Glomerular visceral epithelial cell (primary cell): ENCODE measurements around the gene PSMB10.
"Not testable (repeated sequence)": the region's sequence is repeated elsewhere in the genome, so short reads cannot be mapped to it uniquely, and the experiment has no call there.

Source experiments
- DNase-seq: peaks from one replicate; pipeline ENCODE4 v3.0.0-alpha.2; 2016; ENCODE audit errors: extremely low spot score

PSMB10 gene

DNA sequence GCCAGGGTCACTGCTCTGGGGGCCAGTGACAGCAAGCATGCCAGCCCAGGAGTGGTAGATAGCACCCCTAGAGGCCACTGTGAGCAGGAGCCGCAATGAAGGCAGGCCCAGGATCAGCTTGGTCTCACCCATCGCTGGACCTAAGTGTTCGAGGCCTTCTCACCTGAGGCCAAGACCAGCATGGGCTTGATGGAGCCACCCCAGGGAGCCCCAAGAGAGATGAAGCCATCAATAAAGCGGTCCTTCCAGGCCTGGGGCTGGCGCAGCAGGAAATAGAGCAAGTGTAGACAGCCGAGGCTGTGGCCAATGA is 5.5 kb upstream of the PSMB10 start:
- DNase-seq = peak; percentile 38

DNA sequence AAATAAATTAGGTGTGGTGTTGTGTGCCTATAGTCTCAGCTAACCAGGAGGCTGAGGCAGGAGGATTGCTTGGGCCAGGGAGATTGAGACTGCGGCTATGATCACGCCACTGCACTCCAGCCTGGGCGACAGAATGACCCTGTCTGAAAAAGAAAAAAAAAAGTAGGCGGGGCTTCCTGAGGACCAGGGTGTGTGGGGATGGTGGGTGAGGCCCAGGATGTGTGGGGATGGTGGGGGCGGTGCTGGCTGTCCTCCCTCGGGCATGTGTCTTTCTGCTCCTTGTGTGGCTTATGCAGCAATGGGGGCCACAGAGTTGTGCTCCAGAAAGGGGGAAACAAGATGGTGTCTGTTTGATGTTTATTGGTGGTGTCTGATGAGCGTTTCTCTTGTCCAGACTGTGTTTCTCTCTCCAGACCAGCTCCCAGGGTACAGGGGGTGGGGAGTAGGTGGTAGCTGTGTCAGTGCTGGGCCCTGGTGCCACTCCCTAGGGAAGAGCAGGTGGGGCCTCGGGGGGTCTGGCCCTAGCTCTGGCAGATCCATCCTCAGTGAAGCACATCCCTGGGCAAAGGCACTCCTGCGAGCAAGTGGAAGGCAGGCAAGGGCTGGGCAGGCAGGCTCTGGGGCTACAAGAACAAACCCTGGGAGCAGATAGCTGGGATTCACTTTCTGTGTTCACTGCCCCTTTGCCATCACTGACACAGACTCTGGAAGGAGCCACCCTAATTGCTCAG is 5.0 kb upstream of the PSMB10 start:
- no peak for DNase-seq

DNA sequence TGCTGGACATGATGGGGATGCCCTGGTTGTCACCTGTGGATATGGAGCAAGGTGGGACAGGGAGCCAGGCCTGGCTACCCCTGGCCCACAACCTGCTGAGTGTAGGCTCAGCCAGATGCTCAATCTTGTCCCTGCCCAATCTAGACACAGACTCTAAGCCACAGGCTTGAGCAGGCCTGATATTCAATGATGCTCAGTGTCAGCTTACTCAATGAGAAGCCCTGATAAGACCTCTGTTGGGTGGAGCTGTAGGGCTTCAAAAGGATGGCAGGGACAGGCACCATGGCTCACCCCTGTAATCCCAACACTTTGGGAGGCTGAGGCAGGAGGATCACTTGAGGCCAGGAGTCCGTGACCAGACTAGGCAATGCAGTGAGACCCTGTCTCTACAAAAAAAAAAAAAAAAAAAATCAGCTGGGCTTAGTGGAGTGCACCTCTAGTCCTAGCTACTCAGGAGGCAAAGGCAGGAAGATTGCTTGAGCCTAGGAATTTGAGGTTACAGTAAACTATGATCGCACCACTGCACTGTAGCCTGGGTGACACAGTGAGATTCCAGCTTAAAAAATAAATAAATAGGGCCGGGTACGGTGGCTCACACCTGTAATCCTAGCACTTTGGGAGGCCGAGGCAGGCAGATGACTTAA is 3.9 kb upstream of the PSMB10 start:
- no peak for DNase-seq

DNA sequence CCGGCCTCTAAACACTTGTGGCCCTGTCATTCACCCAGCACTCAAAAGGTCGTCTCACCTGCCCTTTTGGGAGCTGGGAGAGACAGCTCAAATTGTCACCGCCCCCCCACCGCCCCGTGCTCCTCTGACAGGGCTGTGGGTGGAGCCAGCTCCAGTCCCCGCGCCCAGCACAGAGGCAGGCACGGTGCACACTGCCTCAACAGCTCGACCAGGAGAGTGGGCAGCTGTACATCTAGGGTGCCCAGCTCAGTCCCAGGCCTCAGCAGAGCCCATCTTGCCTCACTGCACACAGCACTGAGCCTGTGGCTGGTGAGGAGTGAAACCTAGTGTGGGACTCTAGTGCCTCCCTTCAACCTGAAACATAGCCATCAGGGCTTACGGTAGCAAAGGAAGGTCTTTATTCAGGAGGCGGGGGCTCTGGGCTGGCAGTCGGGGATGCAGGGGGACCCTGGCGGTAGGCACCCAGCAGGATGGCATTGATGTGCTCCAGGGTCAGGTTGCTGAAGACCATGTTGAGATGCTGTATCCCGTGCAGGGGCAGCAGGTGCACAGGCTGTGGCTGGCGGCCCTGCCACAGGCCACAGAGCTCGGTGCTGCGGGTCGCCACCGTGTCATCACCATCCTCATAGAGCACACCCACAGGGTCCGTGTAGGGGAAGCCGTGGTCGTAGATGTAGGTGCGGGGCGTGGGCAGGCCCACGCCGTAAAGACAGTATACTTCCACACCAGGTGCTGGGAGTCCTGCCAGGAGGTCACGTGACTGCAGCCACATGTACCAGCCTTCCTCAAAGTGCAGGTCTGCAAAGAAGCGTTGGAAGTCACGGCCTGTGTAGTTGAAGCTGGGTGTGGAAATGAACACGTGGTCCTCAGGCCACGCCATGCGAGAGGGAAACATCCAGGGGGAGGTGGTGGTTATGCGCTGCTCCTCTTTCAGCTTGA is 3.1 kb upstream of the PSMB10 start:
- DNase-seq = no peak

GRCh38 chr16:67937713-67938112 is 1.1 kb upstream of the PSMB10 start:
- not testable (repeated sequence) for DNase-seq

- DNase-seq = no peak
Measured at GRCh38 chr16:67936880-67937605, 393 bp upstream of the PSMB10 start.

- peak; percentile 96 for DNase-seq
Measured at GRCh38 chr16:67935402-67936123, 1.1 kb downstream of the PSMB10 start.

GRCh38 chr16:67935101-67935401 is 1.6 kb downstream of the PSMB10 start:
- DNase-seq = no peak

DNA sequence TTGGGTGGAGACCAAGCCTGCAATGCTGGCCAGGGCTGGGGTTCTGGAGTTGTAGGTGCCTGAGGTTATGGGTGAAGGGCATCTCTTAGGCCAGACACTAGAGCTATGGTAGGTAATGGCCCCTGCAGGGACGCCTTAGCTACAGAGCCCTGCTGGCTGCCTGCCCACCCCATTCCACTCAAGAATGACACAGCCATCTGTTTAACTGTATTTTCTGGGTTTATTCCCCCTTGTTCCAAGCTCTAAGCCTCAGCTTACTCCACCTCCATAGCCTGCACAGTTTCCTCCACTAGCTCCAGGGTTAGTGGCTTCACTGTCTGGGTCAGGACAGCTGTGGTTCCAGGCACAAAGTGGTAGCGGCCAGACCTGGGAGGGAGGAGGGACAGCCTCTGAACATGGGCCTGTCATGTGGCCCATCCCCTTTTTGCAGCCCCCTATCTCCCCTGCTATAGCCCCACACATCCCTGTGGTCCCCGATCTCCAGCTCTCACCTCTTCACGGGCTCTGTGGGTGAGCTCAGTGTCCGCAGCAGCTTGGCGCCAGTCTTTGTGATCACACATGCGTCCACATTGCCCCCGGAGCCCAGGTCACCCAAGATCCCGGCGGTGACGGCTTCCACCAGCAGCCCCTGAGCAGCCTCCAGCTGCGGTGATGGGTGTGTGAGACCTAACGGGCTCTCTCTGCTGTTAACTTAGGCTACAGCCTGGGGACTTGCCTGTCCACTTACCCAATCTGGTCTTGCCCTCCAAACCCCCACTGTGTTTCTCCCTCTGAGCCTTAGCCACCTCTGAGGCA is 2.1 kb downstream of the PSMB10 start:
- DNase-seq = no peak

GRCh38 chr16:67933805-67934204 is 2.8 kb downstream of the PSMB10 start:
- DNase-seq = no peak

GRCh38 chr16:67932462-67932840 is 4.2 kb downstream of the PSMB10 start:
- no peak for DNase-seq

DNA sequence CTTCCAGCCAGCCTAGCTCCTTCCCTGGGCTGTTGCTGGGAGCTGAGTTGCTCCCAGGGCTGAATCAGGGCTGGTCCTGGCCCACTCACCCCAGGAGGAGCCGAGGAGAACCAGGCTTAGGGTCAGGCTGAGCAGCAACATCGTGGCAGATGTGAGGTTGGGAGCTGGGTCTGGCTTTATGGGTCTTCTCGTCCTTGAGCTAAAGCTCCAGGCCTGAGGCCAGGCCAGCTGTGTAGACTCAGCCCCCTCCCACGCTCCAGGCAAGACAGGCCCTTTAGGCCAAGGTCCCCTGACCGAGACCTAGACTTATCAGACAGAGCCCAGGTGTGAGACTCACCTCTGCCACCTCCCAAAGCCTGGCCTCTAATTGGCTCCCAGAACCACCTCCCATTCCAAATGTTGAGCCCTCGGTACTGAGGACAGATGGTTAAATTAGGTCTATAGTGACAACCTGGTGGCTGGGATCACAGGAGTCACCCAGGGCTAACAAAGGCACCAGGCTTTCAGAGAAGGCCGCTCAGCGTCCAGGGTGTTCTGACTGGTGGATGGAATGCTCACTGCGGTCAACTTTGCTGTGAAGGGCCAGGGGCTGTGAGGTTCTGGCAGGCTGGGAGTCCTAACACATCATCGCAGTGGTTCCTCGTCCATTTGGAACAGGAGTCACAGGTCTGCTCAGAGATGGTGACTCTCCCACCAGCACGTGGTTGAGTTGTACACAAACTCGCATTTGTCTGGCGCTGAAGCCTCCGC is 4.8 kb downstream of the PSMB10 start, which contains the start of gene CTRL:
TSS of gene CTRL (minus strand) at position 151 of the 750 bp plus-strand sequence. CDS start at position 141, 10 bp downstream.
- no peak for DNase-seq

DNA sequence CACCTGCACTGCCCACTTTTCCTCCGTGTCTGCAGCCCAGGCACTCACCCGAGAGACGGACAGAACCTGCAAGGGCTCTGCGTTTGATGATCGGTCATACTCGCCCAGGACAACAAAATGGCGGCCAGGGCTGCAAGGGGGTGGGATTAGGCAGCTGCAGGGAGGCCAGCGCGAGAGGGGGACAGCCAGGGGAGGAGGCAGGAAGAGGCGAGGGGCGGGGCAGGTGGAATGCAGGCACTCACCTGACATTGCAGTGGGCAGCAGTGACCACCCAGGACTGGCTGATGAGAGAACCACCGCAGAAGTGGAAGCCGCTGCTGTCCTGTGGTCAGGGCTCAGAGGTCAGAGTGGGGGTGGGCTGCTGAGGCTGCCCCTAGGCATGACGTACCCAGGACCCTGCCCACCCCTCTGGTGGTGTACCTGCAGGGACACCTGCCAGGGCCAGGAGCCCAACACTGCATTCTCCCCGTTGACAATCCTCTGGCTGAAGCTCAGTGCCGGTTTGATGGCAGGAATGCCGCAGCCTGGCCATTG is 5.9 kb downstream of the PSMB10 start:
- no peak for DNase-seq

GRCh38 chr16:67930191-67930590 is 6.5 kb downstream of the PSMB10 start:
- DNase-seq = no peak

DNA sequence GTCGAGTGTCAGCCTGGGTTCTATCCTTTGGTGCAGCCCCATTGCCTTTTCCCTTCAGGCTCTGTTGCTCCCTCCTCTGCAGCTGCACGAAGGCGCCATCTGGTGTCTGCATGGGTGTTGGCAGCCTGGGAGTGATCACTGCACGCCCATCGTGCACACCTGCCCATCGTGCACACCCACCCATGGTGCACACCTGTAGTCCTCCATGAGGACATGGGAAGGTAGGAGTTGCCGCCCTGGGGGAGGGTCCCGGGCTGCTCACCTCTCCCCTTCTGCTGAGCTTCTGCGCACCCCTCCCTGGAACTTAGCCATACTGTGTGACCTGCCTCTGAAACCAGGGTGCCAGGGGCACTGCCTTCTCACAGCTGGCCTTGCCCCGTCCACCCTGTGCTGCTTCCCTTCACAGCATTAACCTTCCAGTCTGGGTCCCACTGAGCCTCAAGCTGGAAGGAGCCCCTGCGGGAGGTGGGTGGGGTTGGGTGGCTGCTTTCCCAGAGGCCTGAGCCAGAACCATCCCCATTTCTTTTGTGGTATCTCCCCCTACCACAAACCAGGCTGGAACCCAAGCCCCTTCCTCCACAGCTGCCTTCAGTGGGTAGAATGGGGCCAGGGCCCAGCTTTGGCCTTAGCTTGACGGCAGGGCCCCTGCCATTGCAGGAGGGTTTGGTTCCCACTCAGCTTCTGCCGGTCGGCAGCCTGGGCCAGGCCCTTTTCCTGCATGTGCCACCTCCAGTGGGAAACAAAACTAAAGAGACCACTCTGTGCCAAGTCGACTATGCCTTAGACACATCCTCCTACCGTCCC is 7.9 kb downstream of the PSMB10 start:
- DNase-seq = peak; percentile 64

DNA sequence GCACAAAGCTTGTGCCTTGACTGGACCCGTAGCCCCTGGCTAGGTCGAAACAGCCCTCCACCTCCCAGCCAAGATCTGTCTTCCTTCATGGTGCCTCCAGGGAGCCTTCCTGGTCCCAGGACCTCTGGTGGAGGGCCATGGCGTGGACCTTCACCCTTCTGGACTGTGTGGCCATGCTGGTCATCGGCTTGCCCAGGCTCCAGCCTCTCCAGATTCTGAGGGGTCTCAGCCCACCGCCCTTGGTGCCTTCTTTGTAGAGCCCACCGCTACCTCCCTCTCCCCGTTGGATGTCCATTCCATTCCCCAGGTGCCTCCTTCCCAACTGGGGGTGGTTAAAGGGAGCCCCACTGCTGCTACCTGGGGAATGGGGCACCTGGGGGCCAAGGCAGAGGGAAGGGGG is 8.5 kb downstream of the PSMB10 start:
- no peak for DNase-seq

DNA sequence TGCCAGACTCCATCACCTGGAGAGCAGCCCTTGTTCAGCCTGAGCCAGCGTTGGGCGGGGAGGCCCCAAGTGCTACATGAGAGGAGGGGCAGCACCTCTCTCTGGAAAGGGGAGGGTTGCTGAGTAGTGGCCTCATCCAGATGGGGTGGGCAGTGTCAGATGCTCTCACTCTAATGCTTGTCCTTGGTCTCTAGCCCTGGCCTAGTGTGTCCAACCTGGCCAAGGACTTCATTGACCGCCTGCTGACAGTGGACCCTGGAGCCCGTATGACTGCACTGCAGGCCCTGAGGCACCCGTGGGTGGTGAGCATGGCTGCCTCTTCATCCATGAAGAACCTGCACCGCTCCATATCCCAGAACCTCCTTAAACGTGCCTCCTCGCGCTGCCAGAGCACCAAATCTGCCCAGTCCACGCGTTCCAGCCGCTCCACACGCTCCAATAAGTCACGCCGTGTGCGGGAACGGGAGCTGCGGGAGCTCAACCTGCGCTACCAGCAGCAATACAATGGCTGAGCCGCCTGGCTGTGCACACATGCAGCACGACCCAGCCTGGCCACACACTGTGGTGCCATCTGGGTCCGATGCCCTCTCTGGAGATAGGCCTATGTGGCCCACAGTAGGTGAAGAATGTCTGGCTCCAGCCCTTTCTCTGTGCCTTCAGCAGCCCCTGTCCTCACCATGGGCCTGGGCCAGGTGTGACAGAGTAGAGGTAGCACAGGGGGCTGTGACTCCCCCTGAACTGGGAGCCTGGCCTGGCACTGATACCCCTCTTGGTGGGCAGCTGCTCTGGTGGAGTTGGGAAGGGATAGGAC is 9.3 kb downstream of the PSMB10 start:
- DNase-seq = no peak

- DNase-seq = no peak
Measured at GRCh38 chr16:67926181-67926750, 10.4 kb downstream of the PSMB10 start.
